ENCODE measurements around the gene ABLIM3.

- no peak for TF ChIP-seq SPI1 (IDR thresholded peaks at IDR 0.05; ENCODE audit: low read depth, low read length)
- TF ChIP-seq POLR2AphosphoS5 (IDR thresholded peaks at IDR 0.05; ENCODE audit: low read depth, low read length) = no peak
- no peak for TF ChIP-seq POLR2A (IDR thresholded peaks at IDR 0.05; ENCODE audit: low read depth, low read length)
- no peak for TF ChIP-seq TAF1 (IDR thresholded peaks at IDR 0.05; ENCODE audit: low read depth, low read length)
- no peak for TF ChIP-seq POU2F2 (IDR thresholded peaks at IDR 0.05; ENCODE audit: low read depth, low read length)
- no peak for TF ChIP-seq PAX5 (IDR thresholded peaks at IDR 0.05; ENCODE audit: insufficient read depth, low read length, severe bottlenecking)
Observed at GRCh38 chr5:149303210-149303609, 161.9 kb downstream of the ABLIM3 start.
